Keratinocyte (primary cell): ENCODE measurements around the gene PTPN6.

Source experiments
- CTCF ChIP-seq, 3 experiments: IDR thresholded peaks in 1 of 3; conservative IDR thresholded peaks in 1 of 3; optimal IDR thresholded peaks in 1 of 3; 2 replicates in 2 of 3; 3 replicates in 1 of 3; pipeline versions ENCODE3 to v1.5.1; 2011; ENCODE audit warnings: low read length in 3 of 3, mild to moderate bottlenecking in 3 of 3, moderate library complexity in 2 of 3, control low read depth in 1 of 3, inconsistent platforms in 1 of 3; ENCODE audit not compliant: insufficient read depth in 2 of 3; ENCODE audit errors: extremely low read depth in 1 of 3
- EZH2 ChIP-seq: IDR thresholded peaks from one replicate; pipeline ENCODE4 v1.6.1; 2012; ENCODE audit warnings: inconsistent platforms, mild to moderate bottlenecking, low read length, moderate library complexity

- TF ChIP-seq CTCF (optimal IDR thresholded peaks at IDR 0.05 in 1 of 3, IDR thresholded peaks at IDR 0.05 in 1 of 3, conservative IDR thresholded peaks at IDR 0.05 in 1 of 3; ENCODE audit: extremely low read depth in 1 of 3, insufficient read depth in 2 of 3, low read length in 3 of 3) = no peak
- no peak for TF ChIP-seq EZH2
These were observed 7.3 kb upstream of the PTPN6 start, which contains the start of the genes C12orf57 and RNU7-1 for GRCh38 chr12:6943722-6944380.
